ENCODE data around the gene NSMCE4A.
"Not testable (repeated sequence)": the region's sequence is repeated elsewhere in the genome, so short reads cannot be mapped to it uniquely, and the experiment has no call there.

The NSMCE4A gene

DNA sequence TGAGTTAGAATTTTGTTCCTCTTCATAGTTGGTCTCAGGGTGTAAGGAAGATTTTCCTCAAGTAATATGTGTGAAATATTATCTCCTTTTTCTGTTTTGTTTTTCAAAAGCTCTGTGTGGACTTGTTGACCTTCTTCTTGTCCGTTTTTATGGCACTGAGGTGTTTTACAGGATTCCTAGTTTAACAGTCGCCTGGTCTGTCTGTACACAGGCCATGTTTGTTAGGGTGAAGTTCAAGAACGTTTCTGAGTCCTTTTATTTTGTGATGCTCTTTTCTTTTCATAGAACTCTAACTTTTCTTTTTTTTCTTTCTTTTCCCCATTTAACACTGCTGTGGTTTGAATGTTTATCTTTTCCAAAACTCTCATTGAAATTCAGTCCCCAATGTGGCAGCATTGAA is 32.4 kb upstream of the NSMCE4A start:
- H3K36me3 Mint-ChIP-seq: no peaks in the 10 kb centered on the region
- no peaks in the 10 kb centered on the region for H3K4me1 Mint-ChIP-seq
- no peak overlapping the region for H3K27ac Mint-ChIP-seq
- H3K9me3 Mint-ChIP-seq: peaks cover 4 to 9% of the 10 kb centered on the region in 2 donors
- DNase-seq: no peak
- no peak for ATAC-seq (replicated peaks)
- peaks cover 11 to 17% of the 10 kb centered on the region in 2 donors for H3K27me3 Mint-ChIP-seq
- no peak overlapping the region for H3K4me3 Mint-ChIP-seq

DNA sequence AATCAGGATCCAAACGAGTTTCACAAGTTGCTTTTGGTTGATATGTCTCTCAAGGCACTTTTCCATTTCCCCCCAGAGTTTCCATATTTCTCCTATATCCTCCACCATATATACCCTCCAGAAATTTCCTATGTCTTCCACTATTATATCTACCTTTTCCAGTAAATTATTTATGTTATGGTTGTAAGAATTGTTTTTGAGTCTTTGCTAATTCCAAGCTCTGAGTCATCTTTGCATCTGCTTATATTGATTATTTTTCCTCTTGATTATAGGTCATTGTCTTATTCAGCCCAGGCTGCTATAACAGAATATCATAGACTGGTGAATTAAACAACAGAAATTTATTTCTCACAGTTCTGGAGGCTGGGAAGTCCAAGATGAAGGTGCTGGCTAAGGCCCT is 26.7 kb upstream of the NSMCE4A start:
- Mint-ChIP-seq H3K4me1 (no peaks in the 10 kb centered on the region), H3K36me3 (peaks cover 2 to 3% of the 10 kb centered on the region in 2 donors), H3K27ac (no peak overlapping the region), H3K27me3 (peaks cover 3 to 7% of the 10 kb centered on the region in 2 donors), H3K4me3 (no peak overlapping the region), H3K9me3 (peaks cover 16 to 27% of the 10 kb centered on the region in 2 donors)
- no peak for ATAC-seq (replicated peaks)
- DNase-seq: no peak

DNA sequence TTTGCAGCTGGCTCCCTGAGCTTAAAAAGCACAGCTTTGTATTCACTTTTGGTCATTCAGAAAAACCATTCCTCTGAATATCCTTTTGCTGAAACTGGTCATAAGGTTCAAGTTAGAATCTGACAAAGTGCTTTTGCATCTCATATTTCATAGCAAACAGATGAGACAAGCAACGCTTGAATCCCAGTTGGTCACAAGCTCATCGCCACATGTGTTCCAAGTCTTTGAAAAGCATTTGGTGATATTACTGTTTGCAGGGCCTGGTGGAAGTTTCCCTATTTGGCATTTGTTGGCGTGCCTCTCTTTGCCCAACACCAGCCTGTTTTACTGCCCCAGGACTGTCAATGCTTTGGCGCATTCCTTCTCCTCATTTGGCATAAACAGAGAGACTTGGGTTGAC is 24.3 kb upstream of the NSMCE4A start:
- ATAC-seq (replicated peaks): no peak
- no peaks in the 10 kb centered on the region for H3K4me1 Mint-ChIP-seq
- no peak overlapping the region for H3K4me3 Mint-ChIP-seq
- H3K27ac Mint-ChIP-seq: no peak overlapping the region
- H3K36me3 Mint-ChIP-seq: peaks cover 2 to 3% of the 10 kb centered on the region in 2 donors
- no peak for DNase-seq
- peaks cover 15 to 19% of the 10 kb centered on the region in 2 donors for H3K27me3 Mint-ChIP-seq
- H3K9me3 Mint-ChIP-seq: peaks cover 14 to 27% of the 10 kb centered on the region in 2 donors

DNA sequence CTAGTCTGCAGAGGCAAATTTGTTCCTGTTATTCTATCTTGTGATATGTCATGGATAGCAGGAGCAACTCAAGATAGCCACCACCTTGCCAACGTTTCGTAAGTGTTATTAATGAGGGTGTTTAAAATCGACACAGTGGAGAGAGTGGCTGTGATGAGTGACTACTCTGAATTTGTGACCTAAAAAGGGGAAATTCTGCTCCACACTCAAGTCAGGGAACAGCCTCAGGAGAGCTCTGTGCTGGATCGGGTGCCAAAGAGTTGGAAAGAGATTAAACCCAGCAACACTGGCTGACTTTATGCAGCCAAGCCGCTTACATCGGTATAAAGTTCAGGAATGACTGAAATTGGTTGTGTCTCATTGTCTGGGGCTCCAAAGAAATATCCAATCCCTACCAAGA is 23.4 kb upstream of the NSMCE4A start:
- Mint-ChIP-seq H3K4me1 (no peaks in the 10 kb centered on the region), H3K4me3 (no peak overlapping the region), H3K9me3 (peaks cover 13 to 27% of the 10 kb centered on the region in 2 donors), H3K27me3 (peaks cover 19 to 22% of the 10 kb centered on the region in 2 donors), H3K27ac (no peak overlapping the region), H3K36me3 (peaks cover 2 to 3% of the 10 kb centered on the region in 2 donors)
- DNase-seq (no peak), ATAC-seq (replicated peaks) (no peak)

DNA sequence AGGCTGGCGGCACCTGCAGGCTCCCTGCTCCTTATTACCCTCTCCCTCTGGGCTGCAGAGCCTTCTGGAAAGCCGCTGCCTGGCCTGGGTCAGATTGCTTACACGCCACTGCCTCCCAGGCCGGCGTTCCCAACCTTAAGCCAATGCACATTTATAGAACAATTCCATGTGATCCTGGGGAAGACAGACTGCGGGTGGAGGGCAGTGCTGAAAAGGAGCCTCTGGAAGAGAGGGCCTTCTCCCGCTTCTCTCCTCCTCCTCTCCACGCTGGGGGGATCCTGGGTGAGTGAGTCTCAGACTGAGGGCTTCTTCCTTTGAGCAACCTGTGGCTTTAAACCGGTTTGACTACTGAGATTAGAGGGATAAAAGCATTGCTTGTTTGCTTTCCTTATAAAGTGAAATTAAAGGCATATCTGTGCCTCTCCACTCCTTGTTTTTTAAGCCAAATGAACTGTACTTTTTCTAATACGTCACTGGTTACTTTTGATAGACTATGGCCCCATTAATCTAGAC is 19.5 kb upstream of the NSMCE4A start:
- H3K4me1 Mint-ChIP-seq: peaks cover 3 to 5% of the 10 kb centered on the region in 2 donors
- peaks cover under 1 to 2% of the 10 kb centered on the region in 2 donors for H3K9me3 Mint-ChIP-seq
- ATAC-seq (replicated peaks): no peak
- H3K27ac Mint-ChIP-seq: no peak overlapping the region
- H3K36me3 Mint-ChIP-seq: no peaks in the 10 kb centered on the region
- no peak for DNase-seq
- peaks cover 29 to 43% of the 10 kb centered on the region in 2 donors for H3K27me3 Mint-ChIP-seq
- no peak overlapping the region for H3K4me3 Mint-ChIP-seq

DNA sequence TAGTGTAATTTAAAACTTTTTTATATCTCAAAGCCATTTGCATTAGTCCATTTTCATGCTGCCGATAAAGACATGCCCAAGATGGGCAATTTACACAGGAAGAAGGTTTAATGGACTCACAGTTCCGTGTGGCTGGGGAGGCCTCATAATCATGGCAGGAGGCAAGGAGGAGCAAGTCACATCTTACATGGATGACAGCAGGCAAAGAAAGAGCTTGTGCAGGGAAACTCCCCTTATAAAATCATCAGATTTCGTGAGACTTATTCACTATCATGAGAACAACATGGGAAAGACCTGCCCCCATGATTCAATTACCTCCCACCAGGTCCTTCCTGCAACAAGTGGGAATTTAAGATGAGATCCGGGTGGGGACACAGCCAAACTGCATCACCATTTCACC is 16.7 kb upstream of the NSMCE4A start:
- not testable (repeated sequence) for H3K27ac Mint-ChIP-seq, H3K4me1 Mint-ChIP-seq

DNA sequence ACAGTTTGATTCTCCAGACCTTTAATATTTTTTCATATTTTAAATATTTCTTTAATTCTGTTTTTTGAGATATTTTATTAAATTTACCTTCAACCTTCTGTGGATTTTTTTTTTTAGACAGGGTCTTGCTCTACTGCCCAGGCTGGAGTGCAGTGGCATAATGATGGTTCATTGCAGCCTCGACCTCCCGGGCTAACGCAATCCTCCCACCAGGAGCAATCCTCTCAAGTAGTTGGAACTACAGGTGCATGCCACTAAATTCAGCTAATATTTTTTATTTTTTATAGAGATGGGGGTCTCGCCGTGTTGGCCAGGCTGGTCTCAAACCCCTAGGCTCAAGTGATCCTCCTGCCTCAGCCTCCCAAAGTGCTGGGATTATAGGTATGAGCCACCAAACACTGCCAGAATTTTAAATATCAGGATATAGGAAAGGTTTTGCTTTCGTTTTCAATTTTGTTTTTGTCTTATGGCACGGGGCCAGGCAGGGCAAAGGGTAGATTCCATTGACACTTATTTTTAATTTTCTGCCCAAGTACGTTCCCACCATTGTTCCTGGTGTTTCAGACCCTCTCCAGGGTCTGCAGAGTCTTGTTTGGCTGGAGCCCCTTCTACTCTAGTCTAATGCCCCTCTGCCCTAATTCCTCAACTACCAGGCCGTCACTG is 15.1 kb upstream of the NSMCE4A start:
- peaks cover 0 to 4% of the 10 kb centered on the region in 2 donors for H3K9me3 Mint-ChIP-seq
- no peak overlapping the region for H3K4me3 Mint-ChIP-seq
- H3K27me3 Mint-ChIP-seq: peaks cover 23 to 43% of the 10 kb centered on the region in 2 donors
- DNase-seq (no peak), ATAC-seq (replicated peaks) (no peak)
- peaks cover 5 to 6% of the 10 kb centered on the region in 2 donors for H3K4me1 Mint-ChIP-seq
- peaks cover 0 to 2% of the 10 kb centered on the region in 2 donors for H3K36me3 Mint-ChIP-seq
- no peak overlapping the region for H3K27ac Mint-ChIP-seq

More for the DNA sequence above, 16.7 kb upstream of the NSMCE4A start:
- peaks cover 35 to 48% of the 10 kb centered on the region in 2 donors for H3K27me3 Mint-ChIP-seq
- DNase-seq; H3K9me3 Mint-ChIP-seq; H3K4me3 Mint-ChIP-seq; ATAC-seq (replicated peaks); H3K36me3 Mint-ChIP-seq: not testable (repeated sequence)

DNA sequence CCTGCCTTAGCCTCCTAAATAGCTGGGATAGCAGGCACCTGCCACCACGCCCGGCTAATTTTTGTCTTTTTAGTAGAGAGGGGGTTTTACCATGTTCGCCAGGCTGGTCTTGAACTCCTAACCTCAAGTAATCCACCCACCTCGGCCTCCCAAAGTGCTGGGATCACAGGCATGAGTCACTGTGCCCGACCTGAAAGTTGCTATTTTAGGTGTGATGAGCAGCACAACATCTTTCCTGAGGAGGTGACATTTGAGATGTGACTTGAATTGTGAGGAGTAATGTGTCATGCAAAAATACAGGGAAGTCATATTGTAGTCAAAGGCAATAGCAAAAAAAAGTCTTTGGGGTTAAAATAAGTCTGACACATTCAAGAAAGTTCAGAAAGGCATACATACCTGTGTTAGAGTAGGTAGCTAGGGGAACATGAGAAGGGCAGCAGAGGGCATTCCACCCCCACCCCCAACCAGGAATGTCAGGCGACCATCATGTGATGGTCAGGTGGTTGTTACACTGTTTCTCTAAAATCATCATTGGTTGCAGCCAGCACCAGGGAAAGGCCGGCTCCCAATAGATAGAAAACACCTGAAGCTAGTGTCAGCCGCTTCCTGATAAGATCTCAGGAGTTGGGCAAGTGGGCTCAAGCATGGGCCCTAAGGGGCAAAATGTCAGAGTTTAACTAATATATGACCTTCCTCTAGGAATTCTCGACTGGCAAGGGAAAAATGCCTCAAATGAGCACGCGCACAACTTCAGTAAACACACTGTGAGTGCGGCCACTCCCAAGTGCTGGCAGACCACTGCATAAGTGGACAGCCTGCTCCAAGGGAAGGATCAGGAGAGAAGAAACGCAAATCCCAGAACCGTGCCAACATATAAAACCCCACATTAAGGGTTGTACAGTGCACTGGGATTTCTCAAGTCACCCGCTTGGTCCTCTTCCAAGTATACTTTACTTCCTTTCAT is 13.6 kb upstream of the NSMCE4A start, which contains the start of gene TACC2:
Gene TACC2 (plus strand): TSS at position 803 of the 964 bp plus-strand sequence. CDS start 32,819 bp downstream, outside the sequence.
- no peak for ATAC-seq (replicated peaks)
- no peak within 1 kb of the TSS for H3K27ac Mint-ChIP-seq
- DNase-seq: no peak
- peaks cover 5 to 13% of the 10 kb centered on the region in 2 donors for H3K36me3 Mint-ChIP-seq
- no peak within 1 kb of the TSS for H3K4me3 Mint-ChIP-seq
- H3K4me1 Mint-ChIP-seq: peaks cover 5 to 6% of the 10 kb centered on the region in 2 donors
- peaks cover 29 to 41% of the 10 kb centered on the region in 2 donors for H3K27me3 Mint-ChIP-seq
- peaks cover 12% of the 10 kb centered on the region in 2 donors for H3K9me3 Mint-ChIP-seq

DNA sequence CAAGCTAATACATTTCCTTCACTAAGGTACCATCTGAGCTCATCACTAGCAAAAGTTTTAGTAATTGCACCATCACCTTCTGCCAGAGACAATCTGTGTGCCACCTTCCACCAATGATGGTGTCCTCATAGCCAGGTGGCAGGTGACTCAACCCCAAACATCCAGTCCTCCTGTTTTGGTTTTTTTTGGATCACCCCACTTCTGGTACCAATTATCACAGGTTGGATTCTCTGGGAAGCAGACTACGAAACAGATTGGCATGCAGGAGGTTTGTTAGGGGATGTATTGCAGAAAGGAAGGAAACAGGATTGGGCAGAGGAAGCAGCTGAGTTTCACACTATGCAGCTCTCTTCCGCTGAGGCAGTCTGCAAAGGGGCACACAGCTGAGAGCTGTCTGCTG is 9.4 kb upstream of the NSMCE4A start:
- Mint-ChIP-seq H3K27ac (no peak overlapping the region), H3K36me3 (peaks cover 5 to 13% of the 10 kb centered on the region in 2 donors), H3K9me3 (peaks cover 12 to 14% of the 10 kb centered on the region in 2 donors), H3K4me1 (peaks cover 0 to 3% of the 10 kb centered on the region in 2 donors), H3K27me3 (peaks cover 19 to 28% of the 10 kb centered on the region in 2 donors), H3K4me3 (no peak overlapping the region)
- ATAC-seq (replicated peaks) (no peak), DNase-seq (no peak)

DNA sequence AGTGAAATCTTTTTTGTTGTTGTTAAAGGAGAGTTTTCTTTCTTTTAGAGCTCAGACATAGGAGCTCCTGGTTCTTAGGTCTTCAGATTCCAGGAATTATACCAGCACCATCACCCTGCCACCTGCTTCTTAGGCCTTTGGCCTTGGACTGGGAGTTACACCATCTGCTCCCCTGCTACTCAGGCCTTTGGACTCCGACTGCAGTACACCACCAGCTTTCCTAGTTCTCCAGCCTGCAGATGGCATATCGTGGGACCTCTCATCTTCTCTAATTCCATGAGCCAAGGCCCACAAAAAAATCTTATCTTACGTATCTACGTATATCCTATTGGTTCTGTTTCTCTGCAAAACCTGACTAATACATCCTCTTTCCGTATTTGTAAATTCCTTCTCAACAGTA is 8.8 kb upstream of the NSMCE4A start:
- H3K9me3 Mint-ChIP-seq: peaks cover 12 to 14% of the 10 kb centered on the region in 2 donors
- peaks cover 0 to 3% of the 10 kb centered on the region in 2 donors for H3K4me1 Mint-ChIP-seq
- peaks cover 19 to 28% of the 10 kb centered on the region in 2 donors for H3K27me3 Mint-ChIP-seq
- ATAC-seq (replicated peaks) (no peak), DNase-seq (no peak)
- H3K36me3 Mint-ChIP-seq: peaks cover 5 to 13% of the 10 kb centered on the region in 2 donors
- H3K4me3 Mint-ChIP-seq: no peak overlapping the region
- H3K27ac Mint-ChIP-seq: no peak overlapping the region

DNA sequence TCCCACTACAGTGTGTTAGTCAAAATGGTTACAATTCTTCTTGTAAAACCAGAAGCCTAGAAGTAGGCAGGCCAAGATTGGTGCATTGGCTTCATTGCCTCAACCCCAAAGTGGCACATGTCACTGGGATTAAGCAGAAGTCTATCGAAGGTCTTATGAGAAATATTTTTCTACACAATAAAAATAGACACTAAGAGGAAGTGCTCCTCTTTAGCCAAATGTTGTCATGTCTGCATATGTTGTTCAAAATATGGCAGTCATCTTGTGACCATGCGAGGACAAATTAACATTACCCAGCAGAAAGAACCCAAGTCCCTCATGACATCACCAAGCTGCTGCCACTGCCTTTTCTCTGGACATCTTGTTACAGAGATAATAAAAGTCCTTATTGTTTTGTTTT is 6.3 kb upstream of the NSMCE4A start:
- peaks cover 3 to 13% of the 10 kb centered on the region in 2 donors for H3K36me3 Mint-ChIP-seq
- H3K9me3 Mint-ChIP-seq: peaks cover 12 to 14% of the 10 kb centered on the region in 2 donors
- DNase-seq (no peak), ATAC-seq (replicated peaks) (no peak)
- no peaks in the 10 kb centered on the region for H3K4me1 Mint-ChIP-seq
- peaks cover 6 to 17% of the 10 kb centered on the region in 2 donors for H3K27me3 Mint-ChIP-seq
- no peak overlapping the region for H3K4me3 Mint-ChIP-seq
- no peak overlapping the region for H3K27ac Mint-ChIP-seq

DNA sequence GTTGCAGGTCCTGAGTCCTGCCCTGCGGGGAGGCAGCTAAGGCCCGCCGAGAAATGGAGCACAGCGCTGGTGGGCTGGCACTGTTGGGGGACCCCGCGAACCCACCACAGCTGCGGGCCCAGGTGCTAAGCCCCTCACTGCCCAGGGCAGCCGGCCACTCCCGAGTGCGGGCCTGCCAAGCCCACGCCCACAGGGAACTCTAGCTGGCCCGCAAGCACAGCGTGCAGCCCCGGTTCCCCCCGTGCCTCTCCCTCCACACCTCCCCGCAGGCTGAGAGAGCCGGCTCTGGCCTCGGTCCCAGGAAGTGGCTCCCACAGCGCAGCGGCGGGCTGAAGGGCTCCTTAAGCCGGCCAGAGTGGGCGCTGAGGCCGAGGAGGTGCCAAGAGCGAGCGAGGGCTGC is 3.5 kb upstream of the NSMCE4A start:
- H3K9me3 Mint-ChIP-seq: peaks cover 0 to 6% of the 10 kb centered on the region in 2 donors
- H3K4me3 Mint-ChIP-seq: no peak overlapping the region
- H3K4me1 Mint-ChIP-seq: peaks cover 4 to 14% of the 10 kb centered on the region in 2 donors
- peaks cover 0 to 3% of the 10 kb centered on the region in 2 donors for H3K36me3 Mint-ChIP-seq
- DNase-seq (no peak), ATAC-seq (replicated peaks) (no peak)
- H3K27me3 Mint-ChIP-seq: peaks cover 0 to 8% of the 10 kb centered on the region in 2 donors
- no peak overlapping the region for H3K27ac Mint-ChIP-seq

DNA sequence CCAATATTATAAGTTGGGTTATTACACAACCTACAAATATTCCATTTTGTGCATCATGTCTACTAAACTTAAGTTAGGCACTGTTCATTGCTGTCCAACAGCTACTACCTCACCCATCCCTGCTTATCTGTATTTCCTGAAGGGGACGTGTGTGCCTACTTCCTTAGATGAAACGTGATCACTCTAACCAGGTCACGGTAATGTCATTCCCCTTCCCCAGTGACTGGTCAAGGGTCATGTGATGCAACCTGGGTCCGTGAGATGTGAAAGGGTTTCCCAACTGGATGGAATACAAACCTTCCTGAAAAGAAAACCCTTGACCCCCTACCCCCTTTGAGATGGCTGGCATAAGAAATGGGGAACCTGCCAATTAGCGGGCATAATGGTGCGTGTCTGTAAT is 1.6 kb upstream of the NSMCE4A start:
- DNase-seq (no peak), ATAC-seq (replicated peaks) (no peak)
- Mint-ChIP-seq H3K27me3 (peaks cover 0 to 8% of the 10 kb centered on the region in 2 donors), H3K4me3 (no peak overlapping the region), H3K27ac (no peak overlapping the region), H3K9me3 (peaks cover 0 to 5% of the 10 kb centered on the region in 2 donors), H3K4me1 (peaks cover 14 to 30% of the 10 kb centered on the region in 2 donors), H3K36me3 (peaks cover 7 to 16% of the 10 kb centered on the region in 2 donors)
